MM.1S (cell line): ENCODE measurements around the gene RELN.

Source experiments
- DNase-seq: peaks from one replicate; pipeline ENCODE4 v3.0.0-alpha.2; 2015
- H2AFZ ChIP-seq: fragments of 300-600 bp; sonication (generic); 2 replicates; pipeline ENCODE4 v1.6.0; 2016; ENCODE audit warnings: antibody characterized with exemption, low read length
- H3F3A ChIP-seq: fragments of 300-600 bp; sonication (generic); 2 replicates; pipeline ENCODE4 v1.6.1; 2016; ENCODE audit warnings: mild to moderate bottlenecking, antibody characterized with exemption, low read length, moderate library complexity, mixed read lengths; ENCODE audit not compliant: insufficient read depth
- H3K27ac ChIP-seq: fragments of 300-600 bp; sonication (generic); 2 replicates; pipeline ENCODE4 v1.5.1; 2016; ENCODE audit warnings: mild to moderate bottlenecking, low read length
- H3K27me3 ChIP-seq: fragments of 300-600 bp; sonication (generic); replicated peaks from 2 replicates; pipeline ENCODE4 v1.6.0; 2016; ENCODE audit warnings: low read length; ENCODE audit not compliant: insufficient read depth
- H3K36me3 ChIP-seq: fragments of 300-600 bp; sonication (generic); replicated peaks from 2 replicates; pipeline ENCODE4 v1.6.1; 2016; ENCODE audit warnings: mild to moderate bottlenecking, low read length, mixed read lengths; ENCODE audit not compliant: insufficient read depth
- H3K4me1 ChIP-seq: fragments of 300-600 bp; sonication (generic); 2 replicates; pipeline ENCODE4 v1.6.1; 2016; ENCODE audit warnings: low read length, mixed read lengths
- H3K4me2 ChIP-seq: fragments of 300-600 bp; sonication (generic); 2 replicates; pipeline ENCODE4 v1.6.0; 2016; ENCODE audit warnings: low read depth, low read length
- H3K4me3 ChIP-seq: fragments of 300-600 bp; sonication (generic); 2 replicates; pipeline ENCODE4 v1.5.1; 2016; ENCODE audit warnings: low read length, mixed read lengths
- H3K79me2 ChIP-seq: fragments of 300-600 bp; sonication (generic); 2 replicates; pipeline ENCODE4 v1.6.1; 2016; ENCODE audit warnings: mixed run types, low read length, mixed read lengths
- H3K9ac ChIP-seq: fragments of 300-600 bp; sonication (generic); 2 replicates; pipeline ENCODE4 v1.6.1; 2016; ENCODE audit warnings: low read length, mixed read lengths
- H3K9me2 ChIP-seq: fragments of 300-600 bp; sonication (generic); replicated peaks from 2 replicates; pipeline ENCODE4 v1.6.1; 2016; ENCODE audit warnings: mild to moderate bottlenecking, low read length, mixed read lengths; ENCODE audit not compliant: insufficient read depth
- H3K9me3 ChIP-seq: fragments of 300-600 bp; sonication (generic); replicated peaks from 2 replicates; pipeline ENCODE4 v1.6.1; 2016; ENCODE audit warnings: mild to moderate bottlenecking, low read length, mixed read lengths; ENCODE audit not compliant: insufficient read depth
- H4K20me1 ChIP-seq: fragments of 300-600 bp; sonication (generic); 2 replicates; pipeline ENCODE4 v1.6.1; 2016; ENCODE audit warnings: mild to moderate bottlenecking, low read length, moderate library complexity, mixed read lengths; ENCODE audit not compliant: insufficient read depth
- CTCF ChIP-seq: fragments of 300-600 bp; sonication (generic); IDR thresholded peaks from 2 replicates; pipeline ENCODE4 v1.5.1; 2016; ENCODE audit warnings: antibody characterized with exemption, low read length, mixed read lengths
- EZH2 ChIP-seq: fragments of 300-600 bp; sonication (generic); optimal IDR thresholded peaks from 2 replicates; pipeline ENCODE3; 2017; ENCODE audit warnings: low read depth, mild to moderate bottlenecking, antibody characterized with exemption, low read length, mixed read lengths
- EZH2phosphoT487 ChIP-seq: fragments of 300-600 bp; sonication (generic); IDR thresholded peaks from 2 replicates; pipeline ENCODE4 v1.6.1; 2018; ENCODE audit warnings: antibody characterized with exemption, low read length

RELN gene

GRCh38 chr7:103972779-103973434 lies 16.6 kb downstream of the RELN start:
- Histone ChIP-seq H3K27me3 (no peaks in the 10 kb centered on the region), H3K9me3 (no peaks in the 10 kb centered on the region), H3K4me2 (no peak overlapping the region), H3K4me3 (no peak overlapping the region), H3F3A (no peaks in the 10 kb centered on the region), H3K79me2 (no peaks in the 10 kb centered on the region), H3K27ac (no peak overlapping the region), H3K4me1 (no peaks in the 10 kb centered on the region), H3K36me3 (no peaks in the 10 kb centered on the region), H2AFZ (no peak overlapping the region), H4K20me1 (no peaks in the 10 kb centered on the region), H3K9me2 (no peaks in the 10 kb centered on the region), H3K9ac (no peak overlapping the region)
- DNase-seq: no peak
- TF ChIP-seq EZH2phosphoT487 (no peak), EZH2 (no peak), CTCF (no peak)

GRCh38 chr7:103967401-103967800 lies 22.1 kb downstream of the RELN start:
- Histone ChIP-seq H2AFZ (no peak overlapping the region), H3K9me2 (no peaks in the 10 kb centered on the region), H3F3A (no peaks in the 10 kb centered on the region), H3K36me3 (no peaks in the 10 kb centered on the region), H3K9me3 (no peaks in the 10 kb centered on the region), H3K4me1 (no peaks in the 10 kb centered on the region), H3K27me3 (no peaks in the 10 kb centered on the region), H3K4me3 (no peak overlapping the region), H4K20me1 (no peaks in the 10 kb centered on the region), H3K27ac (no peak overlapping the region), H3K4me2 (no peak overlapping the region), H3K79me2 (no peaks in the 10 kb centered on the region), H3K9ac (no peak overlapping the region)
- no peak for TF ChIP-seq EZH2phosphoT487
- TF ChIP-seq CTCF: no peak
- TF ChIP-seq EZH2: no peak
- no peak for DNase-seq

- H3K79me2 ChIP-seq: no peaks in the 10 kb centered on the region
- H3K36me3 ChIP-seq: no peaks in the 10 kb centered on the region
- no peaks in the 10 kb centered on the region for H3K9me2 ChIP-seq
- no peaks in the 10 kb centered on the region for H3F3A ChIP-seq
- no peak for DNase-seq
- no peak overlapping the region for H3K4me3 ChIP-seq
- H3K27ac ChIP-seq: no peak overlapping the region
- H3K4me1 ChIP-seq: no peaks in the 10 kb centered on the region
- TF ChIP-seq EZH2phosphoT487 (no peak), EZH2 (no peak), CTCF (no peak)
- no peak overlapping the region for H3K4me2 ChIP-seq
- H4K20me1 ChIP-seq: no peaks in the 10 kb centered on the region
- no peaks in the 10 kb centered on the region for H3K27me3 ChIP-seq
- H2AFZ ChIP-seq: no peak overlapping the region
- H3K9ac ChIP-seq: no peak overlapping the region
- no peaks in the 10 kb centered on the region for H3K9me3 ChIP-seq
Observed at GRCh38 chr7:103966593-103967277, 22.7 kb downstream of the RELN start.
